Stimulated activated naive CD4-positive, alpha-beta T cell (primary cell): ENCODE measurements around the gene CEP170.

Experiments
- DNase-seq, 6 experiments: peaks; one replicate each; lab custom pipeline; 2025; lab: John Stamatoyannopoulos, UW

The CEP170 gene

DNA sequence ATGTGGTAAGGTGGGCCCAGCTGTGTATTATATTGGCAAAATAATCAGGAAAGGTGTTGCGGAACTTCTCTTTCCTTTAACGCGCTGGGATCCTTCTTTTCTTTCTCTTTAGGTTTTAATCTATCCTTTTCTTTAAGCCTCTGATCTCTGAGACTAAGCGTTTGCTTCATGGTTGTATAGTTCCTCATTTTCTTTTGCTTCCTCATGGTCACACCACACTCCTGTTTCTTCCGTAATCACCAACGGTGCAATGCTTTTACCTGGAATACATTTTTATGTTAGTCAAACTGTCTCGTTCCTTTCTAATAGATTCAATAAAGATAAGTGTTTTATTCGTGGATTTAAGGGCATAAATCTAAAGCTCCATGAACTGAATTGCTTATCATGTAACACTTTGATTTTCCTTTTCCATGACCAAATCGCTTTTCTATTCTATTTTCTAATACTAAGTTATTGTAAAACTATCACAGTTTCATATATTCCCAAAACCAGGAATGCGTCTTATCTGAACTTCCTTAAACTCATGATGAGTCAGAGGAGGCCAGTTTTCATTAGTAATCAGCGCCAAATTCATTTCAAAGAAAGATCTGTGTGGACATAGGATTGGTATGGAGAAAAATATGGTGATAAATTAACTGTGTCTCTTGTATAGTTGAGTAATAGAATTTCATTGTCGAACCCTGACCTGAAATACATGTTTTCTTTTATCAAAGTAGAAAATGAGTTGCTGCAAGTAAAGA lies 13.0 kb upstream of the CEP170 start:
- DNase-seq = no peak

DNA sequence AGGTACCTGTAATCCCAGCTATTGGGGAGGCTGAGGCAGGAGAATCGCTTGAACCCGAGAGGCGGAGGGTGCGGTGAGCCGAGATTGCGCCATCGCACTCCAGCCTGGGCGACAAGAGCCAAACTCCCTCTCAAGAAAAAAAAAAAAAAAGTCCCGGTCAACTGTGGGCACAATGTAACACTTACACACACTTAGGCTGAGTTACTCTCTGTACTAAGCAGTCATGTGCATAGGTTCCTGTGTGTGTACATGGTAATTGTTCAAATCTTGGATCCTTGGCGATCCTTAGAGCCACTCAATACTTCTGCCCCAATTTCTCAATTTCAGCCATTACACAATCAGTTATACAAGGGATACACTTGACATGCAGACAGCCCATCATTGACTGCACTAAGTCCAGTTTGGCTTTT lies 12.4 kb upstream of the CEP170 start:
- no peak for DNase-seq

DNA sequence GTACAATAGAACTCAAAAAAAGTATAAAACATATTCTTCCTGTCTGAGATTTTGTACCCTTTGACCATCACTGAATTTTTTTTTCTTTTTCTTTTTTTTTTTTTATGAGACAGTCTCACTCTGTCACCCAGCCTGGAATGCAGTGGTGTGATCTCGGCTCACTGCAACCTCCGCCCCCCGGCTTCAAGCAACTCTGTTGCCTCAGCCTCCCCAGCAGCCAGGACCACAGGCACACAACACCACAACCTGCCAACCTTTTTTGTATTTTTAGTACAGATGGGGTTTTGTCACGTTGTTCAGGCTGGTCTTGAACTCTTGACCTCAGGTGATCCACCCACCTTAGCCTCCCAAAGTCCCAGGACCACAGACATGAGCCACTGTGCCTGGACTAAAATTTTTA lies 11.2 kb upstream of the CEP170 start:
- no peak for DNase-seq

DNA sequence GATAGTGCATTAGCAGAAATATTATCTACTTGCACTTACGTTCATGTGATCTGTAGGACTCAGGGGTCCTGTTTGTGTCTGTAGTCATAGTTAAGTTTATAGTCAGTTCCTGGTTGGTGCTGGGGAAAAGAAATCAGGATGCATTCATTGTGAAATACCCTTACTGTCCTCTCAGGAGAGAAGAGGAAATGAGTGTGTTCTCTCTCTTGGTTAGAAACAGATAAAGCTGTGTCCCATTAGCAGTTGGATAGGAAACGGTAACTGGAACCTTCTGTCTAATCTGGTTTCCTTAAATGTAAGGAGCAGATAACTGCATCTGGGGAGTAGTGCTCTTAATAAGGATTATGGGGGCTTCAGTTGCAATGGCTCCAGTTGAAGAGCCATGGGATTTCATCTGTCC lies 9.6 kb upstream of the CEP170 start:
- no peak for DNase-seq

DNA sequence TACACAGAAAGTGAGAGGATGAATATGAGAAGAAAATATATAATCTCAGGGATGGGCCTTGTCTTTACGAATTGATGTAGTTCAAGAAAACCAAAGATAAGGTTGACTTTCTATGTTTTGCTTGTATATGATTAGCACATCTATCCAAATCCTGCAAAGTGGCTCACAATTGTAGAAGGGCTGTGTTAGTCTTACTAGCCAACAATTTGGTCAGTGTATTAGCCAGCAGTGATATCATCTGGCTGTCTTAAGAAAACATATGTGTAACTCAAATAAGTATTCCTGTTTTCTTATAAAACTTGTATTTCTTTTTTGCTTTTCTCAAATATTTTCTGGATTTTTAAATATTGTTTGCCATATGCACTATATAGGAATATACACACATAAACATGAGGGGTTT lies 6.3 kb upstream of the CEP170 start:
- DNase-seq = no peak

DNA sequence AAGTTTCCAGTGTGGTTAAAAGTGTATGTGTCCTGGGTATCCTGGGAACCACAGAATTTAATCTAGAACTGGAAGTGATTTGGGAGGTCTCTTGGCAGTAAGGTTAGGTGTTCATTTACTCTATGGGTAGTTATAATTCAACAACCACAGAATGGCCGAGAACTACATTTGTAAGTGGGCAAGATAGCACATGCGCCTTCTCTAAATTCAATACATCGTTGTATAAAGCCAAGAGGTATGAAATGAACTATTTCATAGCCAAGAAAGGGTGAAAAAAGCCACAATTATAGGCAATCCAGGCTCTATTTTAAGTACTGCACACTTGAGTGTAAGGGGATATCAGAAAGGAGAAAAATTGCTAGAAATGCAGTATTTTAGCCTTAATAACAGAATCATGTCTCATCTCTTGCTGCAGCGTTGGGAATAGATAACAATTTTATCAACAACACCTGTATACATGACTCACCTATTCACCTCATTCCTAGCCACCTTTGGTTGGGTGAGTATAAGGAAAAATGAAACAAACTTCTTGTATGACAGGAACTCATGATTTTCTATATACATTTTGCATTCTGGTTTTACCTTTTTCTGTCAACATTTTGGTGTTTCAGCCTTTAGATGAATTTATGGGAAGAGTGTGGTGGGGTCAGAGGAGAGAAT lies 5.3 kb upstream of the CEP170 start:
- no peak for DNase-seq

DNA sequence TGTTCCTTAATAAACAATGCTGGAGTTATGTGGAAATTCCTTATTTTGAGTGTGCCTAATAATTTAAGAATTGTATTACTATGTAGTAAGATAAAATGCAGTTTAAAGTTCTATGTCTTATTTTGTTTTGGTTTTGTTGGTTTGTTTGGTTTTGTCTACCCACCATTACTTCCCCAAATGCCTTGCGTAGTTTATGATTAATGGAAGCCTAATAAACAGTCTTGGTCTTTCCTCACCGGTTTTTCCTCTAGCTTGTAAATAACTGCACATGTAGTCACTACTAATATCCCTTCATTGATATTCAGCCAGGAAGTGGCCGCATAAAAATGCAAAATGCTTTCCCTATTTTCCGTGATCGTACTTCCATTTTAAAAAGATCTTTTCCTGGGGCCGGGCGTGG lies 3.6 kb upstream of the CEP170 start:
- DNase-seq = no peak

DNA sequence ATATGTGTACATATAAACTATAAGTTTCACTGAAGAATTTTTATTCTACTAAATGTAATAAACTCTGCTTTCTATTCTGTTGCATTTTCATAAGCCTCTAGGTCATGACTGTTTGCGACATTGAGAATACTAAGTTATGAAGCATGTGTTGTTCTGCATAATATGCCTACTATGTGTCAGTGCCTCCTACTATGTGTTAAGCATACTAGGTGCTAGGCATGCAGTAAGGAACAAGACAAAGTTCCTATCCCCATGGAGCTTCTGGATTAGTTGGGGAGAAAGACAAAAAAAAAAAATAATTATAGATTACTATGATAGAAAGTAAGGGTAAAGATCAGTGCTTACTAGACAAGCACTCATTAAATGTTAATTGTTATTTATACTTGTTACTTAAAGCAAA lies 2.1 kb upstream of the CEP170 start:
- no peak for DNase-seq

DNA sequence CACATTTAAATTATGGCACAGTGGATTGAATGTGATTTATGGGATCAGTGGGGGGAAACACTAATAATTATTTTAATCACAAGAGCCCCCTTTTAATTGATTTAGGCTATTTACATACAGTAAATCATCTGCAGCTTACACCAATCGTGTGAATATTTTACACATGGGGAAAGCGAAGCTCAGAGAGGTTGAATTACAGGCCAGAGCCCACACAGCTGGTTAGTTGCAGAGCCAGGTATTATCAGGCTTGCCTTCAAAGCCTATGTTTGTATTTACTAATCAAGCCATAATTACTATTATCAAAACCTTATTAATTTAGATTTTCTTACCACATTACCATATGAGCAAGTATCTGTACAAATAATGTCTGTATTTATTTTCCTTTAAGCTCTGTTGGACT lies 1.5 kb upstream of the CEP170 start:
- no peak for DNase-seq

DNA sequence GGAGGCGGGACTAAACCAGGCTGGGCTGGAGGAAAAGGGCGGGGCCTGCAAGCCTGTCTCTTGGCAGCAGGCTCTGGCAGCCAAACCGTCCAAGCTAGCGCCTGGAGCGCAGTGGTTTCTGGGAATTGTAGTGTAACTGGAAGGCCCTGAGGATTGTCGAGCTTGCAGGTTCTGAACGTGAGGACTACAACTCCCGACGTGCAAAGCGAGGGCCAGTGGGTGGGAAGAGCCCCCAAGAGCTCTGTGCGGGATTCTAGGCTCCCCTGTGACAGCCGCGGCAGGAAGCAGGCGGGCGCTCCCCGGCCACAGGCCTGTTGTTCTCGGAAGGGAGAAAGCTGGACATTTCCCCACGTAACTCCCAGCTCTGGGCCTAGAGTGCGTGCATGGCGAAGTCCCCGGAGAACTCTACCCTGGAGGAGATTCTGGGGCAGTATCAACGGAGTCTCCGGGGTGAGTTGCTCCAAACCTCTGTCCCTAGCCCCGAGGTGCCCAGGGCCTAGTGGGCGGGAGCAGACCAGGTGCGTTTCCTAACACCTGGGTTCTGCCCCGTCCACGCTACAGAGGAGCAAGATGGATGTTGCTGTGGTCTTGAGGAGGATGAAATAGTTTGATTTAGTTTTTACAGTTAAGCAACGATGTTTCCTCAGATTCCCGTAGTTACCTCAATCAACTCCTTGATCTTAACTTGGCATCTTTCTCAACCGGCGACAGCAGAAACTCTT lies 871 bp upstream of the CEP170 start, which contains the start of gene SDCCAG8:
TSS of gene SDCCAG8 (plus strand) at position 251 of the 722 bp plus-strand sequence. CDS start at position 384, 133 bp downstream.
- DNase-seq = peak; percentile 86 to 95 (median 94)

DNA sequence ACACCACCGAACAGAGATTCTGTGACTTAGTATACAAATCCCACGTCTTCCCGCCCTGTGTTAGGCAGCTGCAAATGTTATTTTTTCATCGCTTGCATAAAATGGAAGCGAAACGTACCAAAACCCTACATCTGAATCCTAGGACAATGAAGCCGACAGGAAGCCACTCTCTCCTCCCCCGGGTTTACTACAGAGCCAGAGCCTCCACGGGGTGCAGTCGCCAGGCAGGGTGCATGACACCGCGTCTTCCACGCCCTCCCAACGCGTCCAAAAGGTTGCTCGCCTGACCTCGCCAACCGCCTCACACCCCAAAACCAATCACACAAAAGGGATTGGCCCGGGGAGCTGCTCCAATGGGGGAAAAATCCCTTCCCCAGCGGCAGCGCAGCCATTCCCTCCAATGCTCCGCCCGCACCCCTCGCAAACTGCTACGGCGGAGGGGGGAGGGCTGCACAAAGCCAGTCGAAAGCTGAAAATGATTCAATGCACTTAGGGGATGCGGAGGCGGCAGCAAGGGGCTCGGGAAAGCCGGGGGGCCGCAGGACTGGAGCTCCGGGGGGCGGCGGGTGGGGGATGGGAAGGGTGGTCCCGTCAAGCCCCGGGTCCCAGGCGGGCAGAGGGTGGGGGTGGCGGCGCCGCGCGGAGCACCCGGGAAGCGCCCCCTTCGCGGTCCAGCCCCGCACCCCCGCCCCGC lies 701 bp downstream of the CEP170 start:
- peak; percentile 49 to 78 (median 70) for DNase-seq

DNA sequence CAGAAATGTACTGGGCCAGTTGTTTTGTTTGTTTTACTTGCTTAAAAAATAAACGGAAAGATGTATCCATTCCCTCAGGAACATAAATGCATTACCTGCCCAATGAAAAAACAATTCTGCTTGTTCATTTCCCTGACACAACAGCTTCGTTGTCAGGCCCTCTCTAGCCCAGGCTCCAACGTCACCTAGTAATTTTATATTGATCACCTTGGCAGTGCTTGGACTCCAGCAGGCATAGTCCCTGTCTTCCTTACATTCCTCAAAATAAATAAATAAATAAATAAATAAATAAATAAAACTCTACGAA lies 1.2 kb downstream of the CEP170 start:
- DNase-seq = no peak

DNA sequence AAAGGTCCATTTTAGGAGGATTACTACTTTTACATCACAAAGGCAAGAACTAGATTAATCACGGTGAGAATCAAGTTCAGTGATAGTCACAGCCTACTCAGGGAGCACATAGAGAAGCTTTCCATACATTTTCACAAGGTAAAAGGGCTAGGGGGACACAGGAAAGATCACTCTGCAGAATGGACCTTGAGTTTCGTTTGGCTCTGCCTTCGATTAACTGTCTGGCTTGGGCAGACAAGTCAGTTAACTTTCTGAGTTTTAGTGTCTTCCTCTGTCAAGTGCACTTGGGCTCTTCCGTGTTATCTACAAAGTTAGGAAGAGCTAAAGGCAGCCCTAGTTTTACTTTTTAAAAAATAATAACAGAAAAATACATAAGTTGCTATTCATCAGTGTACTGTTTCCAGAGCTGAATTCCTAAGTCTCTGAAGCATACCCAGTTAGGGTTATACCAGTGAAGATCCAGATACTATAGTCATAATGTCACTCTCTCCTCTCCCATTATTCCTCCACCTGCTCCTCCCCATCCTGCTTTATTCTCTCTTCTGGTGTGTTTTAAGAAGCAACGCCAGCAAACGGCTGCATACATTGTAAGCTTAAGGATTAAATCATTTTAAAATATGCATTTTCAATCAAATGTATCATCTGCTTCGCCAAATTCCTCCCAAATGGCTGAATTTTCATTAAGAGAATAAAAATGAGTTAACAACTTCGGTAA lies 1.7 kb downstream of the CEP170 start:
- no peak for DNase-seq

DNA sequence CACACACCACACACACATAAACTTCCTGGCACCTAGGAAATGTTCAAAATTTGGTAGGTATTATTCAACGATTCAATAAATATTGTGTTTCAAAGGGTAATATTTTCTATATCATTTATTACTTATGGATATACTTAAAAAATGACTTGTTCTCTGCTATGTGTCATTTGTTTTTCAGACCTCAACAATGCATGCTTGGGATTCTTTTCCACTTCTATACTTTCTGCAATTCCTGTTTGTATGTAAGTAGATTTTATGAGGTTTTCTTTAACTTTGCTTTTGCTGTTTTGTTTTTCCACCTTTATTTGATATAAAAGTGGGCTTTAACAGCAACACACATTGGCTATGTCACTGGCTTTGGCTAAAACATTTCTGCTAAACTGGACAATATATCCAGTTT lies 3.5 kb downstream of the CEP170 start:
- no peak for DNase-seq

DNA sequence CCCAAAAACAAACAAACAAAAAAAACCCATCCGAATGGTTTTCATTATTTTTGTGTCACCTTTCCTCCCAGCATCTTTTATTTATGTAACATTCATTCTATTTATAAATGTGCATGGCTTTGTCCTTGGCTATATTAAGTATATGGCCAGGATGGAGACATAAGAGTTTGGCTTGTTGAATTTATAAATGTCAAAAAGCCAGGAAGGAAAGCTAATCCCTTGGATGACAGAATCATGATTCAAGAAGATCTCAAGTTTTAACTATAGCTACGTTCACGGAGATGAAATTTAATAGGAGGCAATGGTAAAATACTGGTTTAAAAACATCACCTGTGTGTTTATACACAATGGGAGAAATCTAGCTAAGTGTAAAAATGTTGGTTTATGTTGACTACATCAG lies 5.0 kb downstream of the CEP170 start:
- no peak for DNase-seq

DNA sequence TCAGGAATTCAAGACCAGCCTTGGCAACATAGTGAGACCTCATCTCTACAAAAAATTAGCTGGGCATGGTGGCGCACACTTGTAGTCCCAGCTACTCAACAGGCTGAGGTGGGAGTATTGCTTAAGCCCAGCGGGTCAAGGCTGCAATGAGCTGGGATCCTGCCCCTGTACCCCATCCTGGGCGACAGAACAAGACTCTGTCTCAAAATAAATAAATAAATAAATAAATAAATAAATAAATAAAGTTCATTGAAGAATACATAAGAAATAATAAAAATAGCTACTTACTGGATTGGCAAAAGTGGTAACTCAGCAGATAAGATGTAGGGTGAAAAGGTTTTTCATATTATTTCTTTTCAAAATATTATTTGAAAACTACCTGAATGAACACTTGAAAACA lies 5.9 kb downstream of the CEP170 start:
- DNase-seq = no peak

DNA sequence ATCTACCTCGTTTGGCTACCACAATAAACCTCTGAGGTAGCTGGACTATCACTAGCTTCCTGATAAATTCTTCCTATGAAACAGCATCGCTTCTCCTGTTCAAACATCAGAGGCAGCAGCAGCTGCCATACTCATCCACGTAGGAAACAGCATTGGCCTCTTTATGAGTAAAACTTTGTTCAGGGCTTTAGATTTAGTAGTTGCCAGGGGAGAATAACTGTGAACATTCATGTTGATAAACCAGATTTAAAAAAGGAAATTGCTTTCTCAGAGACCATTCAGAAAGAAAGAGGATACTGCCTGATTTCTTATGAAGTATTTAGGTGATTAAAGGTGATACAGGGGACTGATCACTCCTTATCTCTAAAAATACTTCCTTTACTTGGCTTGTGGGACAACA lies 7.2 kb downstream of the CEP170 start:
- DNase-seq = no peak

DNA sequence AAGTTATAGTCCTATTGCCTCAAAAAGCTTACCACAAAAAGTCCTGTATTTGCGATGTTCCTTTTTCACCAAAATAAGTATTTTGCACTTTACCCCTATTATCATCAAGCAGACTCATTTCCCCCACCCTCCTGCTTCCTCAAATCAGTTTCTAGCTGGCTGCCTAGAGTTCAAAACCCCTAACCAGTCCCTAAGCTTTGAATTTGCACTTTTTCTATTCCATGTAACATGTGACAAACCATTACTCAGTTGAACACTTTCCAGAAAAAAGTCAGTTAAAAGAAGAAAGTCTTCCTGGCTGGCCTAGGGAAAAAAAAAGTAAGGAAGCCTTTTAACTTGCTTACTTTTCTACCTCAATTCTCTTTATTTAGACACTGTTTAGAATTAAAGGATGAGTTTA lies 8.2 kb downstream of the CEP170 start:
- no peak for DNase-seq

DNA sequence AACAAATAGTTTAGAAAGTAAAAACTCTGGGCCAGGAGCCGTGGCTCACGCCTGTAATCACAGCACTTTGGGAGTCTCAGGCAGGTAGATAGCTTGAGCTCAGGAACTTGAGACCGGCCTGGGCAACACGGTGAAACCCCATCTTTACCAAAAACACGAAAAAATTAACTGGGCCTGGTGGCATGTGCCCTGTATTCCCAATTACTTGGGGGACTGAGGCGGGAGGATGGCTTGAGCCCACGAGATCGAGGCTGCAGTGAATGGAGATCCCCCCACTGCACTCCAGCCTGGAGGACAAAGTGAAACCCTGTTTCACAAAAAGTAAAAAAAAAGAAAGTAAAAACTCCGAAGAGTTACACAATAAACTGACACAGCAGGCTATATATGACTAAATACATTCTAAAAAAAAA lies 10.6 kb downstream of the CEP170 start:
- DNase-seq = no peak

DNA sequence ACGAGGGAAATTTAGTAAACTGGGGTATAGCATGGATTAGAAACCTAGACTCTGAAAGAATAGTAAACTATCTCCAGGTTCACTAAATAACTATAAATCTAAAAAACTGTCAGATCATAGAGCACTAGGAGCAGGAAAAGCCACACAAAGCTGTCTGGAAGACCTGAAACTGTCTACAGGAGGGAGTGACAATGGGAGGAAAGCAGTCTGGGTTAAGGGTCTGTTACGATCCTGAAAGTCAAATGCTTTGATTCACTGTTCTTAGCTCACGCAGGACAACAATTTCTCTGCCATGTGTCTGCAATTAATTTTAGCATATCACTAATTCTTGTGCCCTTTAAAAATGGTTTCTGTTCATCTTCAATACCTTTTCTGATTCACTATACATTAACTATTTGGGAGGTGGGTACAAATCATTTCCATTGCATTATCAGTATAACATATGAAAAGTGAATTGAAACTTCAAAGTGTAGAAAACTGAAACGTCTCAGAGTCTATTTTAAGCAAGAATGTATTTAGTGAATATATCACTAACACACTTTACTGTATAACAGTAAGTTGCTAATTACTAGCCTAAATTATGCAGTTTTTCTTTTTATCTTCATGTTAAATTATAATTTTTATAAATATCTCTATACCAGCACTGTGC lies 18.4 kb downstream of the CEP170 start:
- DNase-seq = no peak

DNA sequence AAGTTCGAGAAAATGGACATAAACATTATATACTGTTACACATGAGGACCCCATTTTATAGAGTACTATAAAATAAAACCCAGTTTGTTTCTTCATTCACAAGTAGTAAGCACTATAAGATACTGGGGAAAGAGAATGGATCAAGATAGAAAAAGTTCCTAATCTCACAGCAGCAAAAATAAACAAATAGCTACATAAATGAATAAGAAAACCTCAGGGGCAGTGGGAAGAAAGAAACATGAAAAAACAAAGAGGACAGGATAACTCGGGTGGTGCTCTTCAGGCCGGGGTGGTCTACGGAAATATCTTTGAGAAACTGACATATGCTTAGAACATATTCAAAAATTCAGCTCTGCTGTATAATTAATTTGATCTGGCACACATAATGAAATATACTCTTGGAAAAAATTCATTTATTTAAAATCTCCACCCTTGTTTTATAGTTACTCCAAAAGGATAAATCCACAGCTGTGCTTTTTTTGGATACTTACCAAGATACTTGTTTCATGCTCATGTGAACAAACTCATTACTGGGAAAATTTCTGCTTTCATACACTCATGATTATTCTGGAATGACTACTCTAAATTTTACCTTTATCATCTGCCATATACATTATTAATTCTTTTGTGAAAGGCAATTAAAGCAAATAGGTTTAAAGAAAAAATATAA lies 20.0 kb downstream of the CEP170 start:
- DNase-seq = no peak
